ENCODE data around the gene LMX1A. TPM values are rescaled to one million over a fixed set of nuclear protein-coding genes. Genes with fewer than 3 reads are reported as not detected.

LMX1A gene
- total RNA-seq, 1 donor from 2014 or later, result not detected

- intact Hi-C loops (cut with DNase I), result no loop called here
- TF ChIP-seq POLR2AphosphoS5 (IDR thresholded peaks at IDR 0.05; ENCODE audit: insufficient read depth in 1 of 2, low read depth in 1 of 2) (no peak), POLR2A (IDR thresholded peaks at IDR 0.05) (no peak), CTCF (IDR thresholded peaks at IDR 0.05) (no peak)
- Histone ChIP-seq H3K36me3 (no peaks in the 10 kb centered on the region), H3K4me1 (no peaks in the 10 kb centered on the region), H3K27ac (no peak overlapping the region), H3K9me3 (no peaks in the 10 kb centered on the region), H3K4me3 (no peak overlapping the region), H3K27me3 (no peaks in the 10 kb centered on the region)
- DNase-seq (ENCODE audit: extremely low spot score in 2 of 2), result no peak
These were observed 40.3 kb downstream of the LMX1A start for GRCh38 chr1:165316153-165316772.

- no peaks in the 10 kb centered on the region for H3K27me3 ChIP-seq
- intact Hi-C loops (cut with DNase I), result no loop called here
- no peak for TF ChIP-seq POLR2A (IDR thresholded peaks at IDR 0.05)
These were observed 41.0 kb downstream of the LMX1A start for GRCh38 chr1:165315481-165315880.

GRCh38 chr1:165313903-165314302 lies 42.6 kb downstream of the LMX1A start:
- Histone ChIP-seq H3K36me3 (no peaks in the 10 kb centered on the region), H3K4me1 (no peaks in the 10 kb centered on the region), H3K27ac (no peak overlapping the region), H3K27me3 (no peaks in the 10 kb centered on the region), H3K4me3 (no peak overlapping the region), H3K9me3 (no peaks in the 10 kb centered on the region)
- intact Hi-C loops (cut with DNase I), result no loop called here
- TF ChIP-seq POLR2A (IDR thresholded peaks at IDR 0.05), result no peak
- TF ChIP-seq CTCF (IDR thresholded peaks at IDR 0.05), result no peak
- no peak for TF ChIP-seq POLR2AphosphoS5 (IDR thresholded peaks at IDR 0.05; ENCODE audit: insufficient read depth in 1 of 2, low read depth in 1 of 2)
- no peak for DNase-seq (ENCODE audit: extremely low spot score in 2 of 2)

More at GRCh38 chr1:165315481-165315880, 41.0 kb downstream of the LMX1A start:
- Histone ChIP-seq H3K27ac (no peak overlapping the region), H3K4me1 (no peaks in the 10 kb centered on the region), H3K4me3 (no peak overlapping the region), H3K36me3 (no peaks in the 10 kb centered on the region), H3K9me3 (no peaks in the 10 kb centered on the region)
- no peak for DNase-seq (ENCODE audit: extremely low spot score in 2 of 2)

GRCh38 chr1:165312591-165312990 lies 43.9 kb downstream of the LMX1A start:
- no peaks in the 10 kb centered on the region for H3K9me3 ChIP-seq
- no peaks in the 10 kb centered on the region for H3K36me3 ChIP-seq
- no peak overlapping the region for H3K4me3 ChIP-seq
- intact Hi-C loops (cut with DNase I), result no loop called here
- TF ChIP-seq POLR2AphosphoS5 (IDR thresholded peaks at IDR 0.05; ENCODE audit: insufficient read depth in 1 of 2, low read depth in 1 of 2) (no peak), POLR2A (IDR thresholded peaks at IDR 0.05) (no peak), CTCF (IDR thresholded peaks at IDR 0.05) (no peak)
- no peak for DNase-seq (ENCODE audit: extremely low spot score in 2 of 2)
- no peaks in the 10 kb centered on the region for H3K27me3 ChIP-seq
- no peaks in the 10 kb centered on the region for H3K4me1 ChIP-seq
- H3K27ac ChIP-seq, result no peak overlapping the region

GRCh38 chr1:165306543-165307434 lies 49.7 kb downstream of the LMX1A start:
- H3K27ac ChIP-seq, result no peak overlapping the region
- no peak overlapping the region for H3K4me3 ChIP-seq
- H3K36me3 ChIP-seq, result no peaks in the 10 kb centered on the region
- no peaks in the 10 kb centered on the region for H3K27me3 ChIP-seq
- no peak for DNase-seq (ENCODE audit: extremely low spot score in 2 of 2)
- no peaks in the 10 kb centered on the region for H3K9me3 ChIP-seq
- H3K4me1 ChIP-seq, result no peaks in the 10 kb centered on the region
- TF ChIP-seq CTCF (IDR thresholded peaks at IDR 0.05) (no peak), POLR2A (IDR thresholded peaks at IDR 0.05) (no peak), POLR2AphosphoS5 (IDR thresholded peaks at IDR 0.05; ENCODE audit: insufficient read depth in 1 of 2, low read depth in 1 of 2) (no peak)
- intact Hi-C loops (cut with DNase I), result no loop called here
